Right lung (tissue), 5 donors: Measurements from ENCODE around the gene NHSL1. TPM values are rescaled to one million over a fixed set of nuclear protein-coding genes. Genes with fewer than 3 reads are reported as not detected.
"Not testable (repeated sequence)": the region's sequence is repeated elsewhere in the genome, so short reads cannot be mapped to it uniquely, and the experiment has no call there.

Source experiments
- DNase-seq, 2 donors: peaks; one replicate each; pipeline ENCODE4 v3.0.0-alpha.2; 2013
- polyA plus RNA-seq, 5 donors: library from polyadenylated mRNA; unstranded; fragments of 120-200 nt; gene quantifications; one replicate each; pipeline versions ENCODE4 v1.2.1 to v1.2.3, GENCODE V29; 2013; ENCODE audit warnings: inconsistent platforms in 1 of 5, low replicate concordance in 1 of 5; ENCODE audit not compliant: insufficient read length in 5 of 5, insufficient read depth in 1 of 5

Gene NHSL1
- polyA plus RNA-seq, 5 donors, result 60.5 to 89.0 (median 64.2) TPM

DNA sequence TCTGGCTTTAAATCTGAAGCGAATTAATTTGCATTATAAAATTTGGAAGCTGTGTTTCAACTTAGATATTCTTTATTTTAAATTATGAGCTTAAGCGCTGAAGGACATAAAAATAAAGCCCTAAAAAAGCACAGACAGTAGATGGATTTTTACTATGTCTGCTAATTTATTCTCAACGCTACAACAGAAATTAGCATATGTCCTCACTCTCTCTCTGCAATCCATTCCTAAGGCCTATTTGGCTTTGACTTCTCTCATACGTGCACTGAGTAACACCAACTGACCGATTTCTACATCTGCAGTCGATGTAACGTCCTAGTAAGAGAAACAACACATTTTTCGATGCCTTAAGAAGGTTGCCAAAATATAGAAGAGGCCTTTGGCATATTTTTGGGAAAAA lies 71.6 kb downstream of the NHSL1 start:
- DNase-seq, result no peak

DNA sequence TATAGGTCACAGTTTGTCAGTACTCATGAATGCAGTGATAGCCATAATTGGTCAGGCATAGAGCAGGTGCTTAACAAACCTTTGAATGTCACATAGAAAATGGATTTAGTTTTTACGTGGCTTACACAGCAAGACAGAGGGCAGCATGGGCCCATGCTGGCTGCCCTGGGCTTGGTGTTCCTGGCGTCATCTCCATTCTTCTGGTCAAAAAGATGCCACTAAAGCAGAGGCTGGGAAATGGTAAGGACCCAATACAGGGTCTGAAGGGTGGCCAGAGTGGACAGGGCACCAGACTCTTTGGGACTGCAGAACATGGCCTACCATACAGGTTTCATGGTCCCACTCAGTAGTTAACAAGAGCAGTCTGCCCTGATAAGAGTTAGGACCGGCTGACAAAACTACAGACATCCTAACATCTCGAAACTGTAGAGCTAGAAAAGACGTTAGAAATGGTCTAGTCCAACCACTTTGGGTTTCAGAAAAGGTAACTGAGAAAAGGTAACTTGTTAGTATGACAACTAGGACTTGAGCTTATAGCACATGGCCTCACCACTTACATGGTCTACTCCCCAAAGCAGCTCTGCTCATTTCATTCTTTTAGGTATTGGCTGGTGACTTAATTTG lies 72.7 kb downstream of the NHSL1 start:
- no peak for DNase-seq

DNA sequence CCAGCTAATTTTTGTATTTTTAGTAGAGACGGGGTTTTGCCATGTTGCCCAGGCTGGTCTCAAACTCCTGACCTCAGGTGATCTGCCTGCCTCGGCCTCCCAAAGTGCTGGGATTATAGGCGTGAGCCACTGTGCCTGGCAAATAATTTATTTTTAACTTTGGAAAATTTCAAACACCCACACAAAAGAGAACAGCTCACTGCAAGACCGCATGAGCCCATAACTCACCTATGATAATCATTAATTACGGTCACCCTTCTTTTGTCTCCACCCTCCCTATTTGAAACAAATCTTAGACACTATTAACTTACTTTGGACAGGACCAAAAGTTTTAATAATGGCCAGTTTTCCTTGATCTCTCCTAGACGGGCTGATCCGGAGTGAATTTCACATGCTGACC lies 74.0 kb downstream of the NHSL1 start:
- DNase-seq, result not testable (repeated sequence)

DNA sequence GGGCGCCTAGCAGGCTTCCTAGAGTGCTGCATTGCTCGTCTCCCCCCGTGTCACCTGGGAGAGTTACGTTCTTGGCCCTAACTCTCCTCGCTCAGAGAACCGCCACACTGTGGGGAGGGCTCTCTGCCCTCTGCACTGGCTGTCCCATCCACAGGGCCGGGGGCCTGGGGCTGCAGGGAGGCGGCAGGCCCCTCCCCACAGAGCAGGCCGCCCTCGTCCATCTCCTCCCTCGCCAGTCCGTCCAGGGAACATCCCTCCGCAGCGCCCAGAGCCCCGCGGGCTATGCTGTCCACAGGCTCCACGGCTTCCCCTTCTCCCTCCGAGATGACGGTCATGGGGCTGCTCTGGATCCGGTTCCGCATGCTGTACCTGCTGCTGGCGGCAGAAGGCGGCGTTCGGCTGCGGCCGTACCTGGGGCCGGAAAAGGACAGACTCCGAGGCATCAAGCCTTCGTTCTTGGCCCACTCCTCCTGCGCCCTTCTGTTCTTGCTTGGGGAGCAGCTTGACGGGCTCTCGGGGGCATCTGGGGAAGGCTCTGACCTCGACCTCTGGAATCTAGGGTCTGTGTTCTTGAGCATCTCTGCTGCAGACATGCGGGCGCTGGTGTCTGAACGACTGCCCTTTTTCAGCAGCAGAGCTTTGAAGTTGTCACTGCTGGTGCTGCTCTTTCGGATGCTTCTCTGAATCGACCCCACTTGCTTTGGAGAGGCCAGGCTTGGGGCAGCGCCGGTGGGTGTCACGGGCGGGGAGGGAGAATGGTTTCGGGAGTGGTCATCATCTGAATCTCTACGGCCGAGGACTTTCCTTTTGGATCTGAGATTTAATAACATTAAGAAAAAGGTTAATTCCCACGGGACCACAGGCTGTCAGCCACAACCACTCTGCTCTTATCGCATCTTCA lies 75.0 kb downstream of the NHSL1 start:
- no peak for DNase-seq

GRCh38 chr6:138422861-138423260 lies 76.4 kb downstream of the NHSL1 start:
- DNase-seq, result no peak

GRCh38 chr6:138421608-138422007 lies 77.7 kb downstream of the NHSL1 start:
- no peak for DNase-seq

DNA sequence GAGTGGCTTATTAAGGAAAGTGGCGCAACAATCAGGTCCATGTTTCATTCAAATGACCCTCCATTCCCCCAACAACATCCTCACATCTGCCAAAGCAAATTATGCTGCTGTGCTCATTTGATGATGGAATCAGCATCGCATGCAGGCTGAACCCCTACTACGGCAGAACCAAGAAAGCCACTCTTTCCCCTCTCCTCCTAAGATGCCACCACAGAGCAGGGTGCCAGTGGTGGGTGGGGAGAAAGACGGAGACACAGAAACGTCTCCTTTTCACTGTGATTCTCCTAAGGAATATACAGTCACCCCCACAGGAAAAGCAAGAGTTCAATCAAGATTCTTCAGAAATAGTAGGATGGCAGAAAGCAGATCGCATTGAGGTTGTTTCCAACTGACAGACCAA lies 78.2 kb downstream of the NHSL1 start:
- DNase-seq, result no peak

DNA sequence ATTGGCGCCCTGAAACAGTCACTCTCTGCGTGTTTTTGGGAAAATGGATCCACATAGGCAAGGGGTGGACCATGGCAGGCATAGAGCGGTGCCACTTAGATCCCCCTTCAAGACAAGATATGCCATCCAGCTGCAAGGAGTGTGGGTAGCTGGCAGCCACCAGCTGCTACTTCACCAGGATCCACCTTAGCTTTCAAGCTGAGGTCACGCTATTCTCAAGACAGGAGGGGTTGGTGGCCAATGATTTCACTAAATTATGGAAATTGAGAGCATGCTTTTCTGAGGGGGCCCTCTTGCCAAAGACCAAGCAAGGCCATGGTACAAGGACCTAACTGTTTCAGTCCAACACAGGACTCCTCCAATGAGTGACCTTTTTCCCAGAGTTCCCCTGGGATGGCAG lies 78.9 kb downstream of the NHSL1 start:
- DNase-seq, result no peak

GRCh38 chr6:138419766-138420165 lies 79.5 kb downstream of the NHSL1 start:
- DNase-seq, result no peak

GRCh38 chr6:138418118-138418742 lies 81.1 kb downstream of the NHSL1 start:
- no peak for DNase-seq

DNA sequence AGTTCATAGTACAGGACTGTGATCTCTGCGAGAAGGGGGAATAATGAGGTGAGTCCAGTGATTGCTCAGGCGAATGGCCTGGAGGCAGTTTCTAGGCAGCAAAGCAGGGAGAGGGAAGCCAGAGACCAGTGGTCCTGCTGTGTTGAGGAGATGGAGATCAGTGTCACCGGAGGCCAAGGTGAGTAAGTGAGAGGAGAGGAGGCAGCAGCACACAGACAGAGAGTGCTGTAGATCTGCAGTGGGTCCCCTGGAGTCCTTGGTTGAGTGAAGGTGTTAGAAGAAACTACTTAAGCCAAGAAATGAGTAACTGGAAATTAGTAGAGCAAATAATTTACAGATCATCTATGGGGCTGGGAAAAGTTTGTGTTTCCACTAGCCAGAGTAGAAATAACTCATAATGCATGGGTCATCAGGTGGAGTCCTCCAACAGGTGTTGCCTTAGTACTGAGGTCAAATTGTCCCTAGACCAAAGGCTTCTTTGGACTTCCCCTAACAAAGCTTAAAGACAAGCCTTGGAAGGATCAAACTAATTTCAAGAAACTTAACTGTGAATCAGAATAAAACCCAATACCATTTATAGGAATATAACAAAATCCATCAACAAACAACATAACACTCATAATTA lies 81.7 kb downstream of the NHSL1 start:
- no peak for DNase-seq

DNA sequence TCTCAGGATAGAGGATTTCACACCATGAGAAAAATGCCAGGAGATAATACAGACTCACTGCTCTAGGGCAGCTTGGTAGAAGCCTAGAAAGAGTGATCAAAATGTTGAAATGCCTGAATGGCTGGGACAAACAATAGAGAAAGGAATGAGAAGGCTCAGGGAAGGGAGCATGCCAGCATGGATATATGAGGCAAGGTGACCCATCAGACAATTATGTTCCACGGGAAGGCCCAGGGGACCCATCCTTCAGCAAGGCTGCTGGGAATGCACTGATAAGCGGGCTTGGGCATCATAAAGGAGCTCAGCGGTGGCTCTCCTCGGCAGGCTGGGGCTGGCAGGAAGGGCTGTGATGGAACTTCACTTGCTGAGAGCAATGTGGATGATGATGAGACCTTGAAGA lies 83.1 kb downstream of the NHSL1 start:
- no peak for DNase-seq

- no peak for DNase-seq
These were observed 84.2 kb downstream of the NHSL1 start for GRCh38 chr6:138415125-138415524.

GRCh38 chr6:138410972-138411880 lies 88.1 kb downstream of the NHSL1 start:
- DNase-seq, result no peak

DNA sequence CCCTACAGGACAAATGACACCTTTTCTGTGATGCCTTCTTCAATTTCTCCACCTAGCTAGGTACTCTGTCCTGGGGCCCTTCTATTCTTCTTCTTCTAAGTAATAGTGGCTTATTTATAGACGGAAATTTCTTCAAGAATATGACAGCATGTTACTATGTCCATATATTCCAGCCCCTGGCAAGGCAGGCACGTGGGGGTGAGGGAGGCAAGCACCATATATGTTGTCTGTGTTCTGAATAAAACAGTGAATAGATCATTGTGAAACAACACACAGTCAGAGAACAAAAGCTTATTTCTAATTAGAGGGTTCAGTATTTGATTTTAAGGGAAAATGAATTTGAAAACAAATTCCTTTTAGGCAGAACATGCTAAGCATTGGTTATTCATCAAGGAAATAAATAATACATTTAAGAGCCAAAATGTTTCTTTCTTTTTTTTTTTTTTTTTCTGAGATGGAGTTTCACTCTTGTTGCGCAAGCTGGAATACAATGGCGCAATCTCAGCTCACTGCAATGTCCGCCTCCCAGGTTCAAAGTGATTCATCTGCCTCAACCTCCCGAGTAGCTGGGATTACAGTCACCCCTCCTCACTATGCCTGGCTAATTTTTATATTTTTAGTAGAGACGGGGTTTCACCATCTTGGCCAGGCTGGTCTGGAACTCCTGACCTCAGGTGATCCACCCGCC lies 89.1 kb downstream of the NHSL1 start:
- DNase-seq, result no peak

- DNase-seq, result no peak
These were observed 92.9 kb downstream of the NHSL1 start for GRCh38 chr6:138406443-138406842.

DNA sequence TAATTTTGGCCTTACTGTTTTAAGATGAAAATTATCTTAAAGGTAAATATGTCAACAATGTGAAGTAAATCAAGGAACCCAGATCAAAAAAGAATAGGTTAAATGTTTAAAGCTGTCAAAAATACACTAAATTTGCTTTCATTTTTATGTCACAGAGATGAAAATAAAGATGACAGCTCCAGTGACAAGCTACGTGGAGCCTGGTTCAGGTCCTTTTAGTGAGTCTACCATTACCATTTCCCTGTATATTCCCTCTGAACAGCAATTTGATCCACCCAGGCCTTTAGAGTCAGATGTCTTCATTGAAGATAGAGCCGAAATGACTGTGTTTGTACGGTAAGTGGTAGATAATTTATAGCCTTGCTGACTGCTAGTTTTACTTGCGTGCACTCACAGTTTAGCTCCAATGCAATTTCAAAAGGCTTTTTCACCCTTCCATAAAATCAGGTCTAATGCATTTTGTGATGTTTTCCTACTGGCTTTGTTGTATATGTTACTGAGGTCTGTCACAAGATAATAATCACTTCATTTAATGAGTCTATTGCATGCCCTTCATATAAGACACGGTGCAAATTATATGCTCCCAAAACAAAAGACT lies 93.4 kb downstream of the NHSL1 start:
- no peak for DNase-seq

GRCh38 chr6:138404666-138405337 lies 94.5 kb downstream of the NHSL1 start:
- peak; percentile 28 to 36 for DNase-seq

DNA sequence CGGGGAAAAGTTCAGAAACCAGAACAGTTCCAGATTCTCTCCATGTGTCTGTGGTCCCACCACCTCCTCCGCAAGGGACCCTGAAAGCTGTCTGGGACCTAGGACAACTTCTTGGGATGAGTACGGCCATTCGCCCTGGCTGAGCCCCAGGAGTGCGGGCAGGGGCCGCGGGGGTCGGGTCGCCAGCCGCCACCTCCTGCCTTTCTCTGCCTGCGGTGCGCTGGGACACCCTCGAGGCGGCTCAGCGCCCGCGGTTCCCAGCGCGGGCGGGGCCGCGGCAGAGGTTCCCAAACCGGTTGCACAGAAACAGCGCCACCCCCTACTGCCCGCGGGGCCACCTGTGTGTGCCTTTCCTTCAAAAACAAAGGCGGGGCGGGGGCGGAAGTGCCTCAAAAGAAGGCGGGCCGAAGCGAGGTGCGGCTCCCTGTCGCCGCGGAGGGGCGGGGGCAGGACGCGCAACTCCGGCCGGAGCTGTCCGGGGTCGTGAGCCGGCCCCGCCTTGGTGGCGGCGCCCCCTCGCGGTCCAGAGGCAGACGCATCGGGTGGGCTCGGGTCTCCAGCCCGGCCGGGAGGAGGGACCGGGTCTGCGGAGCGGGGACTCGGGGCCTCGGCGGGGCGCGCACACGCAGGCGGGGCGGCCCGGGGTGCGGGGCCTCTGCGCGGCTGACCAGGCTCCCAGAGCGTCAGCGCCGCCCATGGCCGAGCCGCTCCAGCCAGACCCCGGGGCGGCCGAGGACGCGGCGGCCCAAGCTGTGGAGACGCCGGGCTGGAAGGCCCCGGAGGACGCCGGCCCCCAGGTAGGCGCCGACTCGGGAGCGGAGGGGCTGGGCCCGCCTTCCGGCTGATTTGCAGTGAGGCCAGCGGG lies 95.3 kb downstream of the NHSL1 start, which contains the start of gene HEBP2:
Gene HEBP2 (plus strand): TSS at position 423 of the 865 bp plus-strand sequence. CDS start 273 bp downstream, at position 696.
- peak; percentile 92 to 93 for DNase-seq
